Vagina (tissue), 2 donors: Measurements from ENCODE around the gene RPL3. TPM values are rescaled to one million over a fixed set of nuclear protein-coding genes. Genes with fewer than 3 reads are reported as not detected.

Experiments used
- DNase-seq, 2 donors: peaks; one replicate each; pipeline ENCODE4 v3.0.0-alpha.2; 2017; ENCODE audit errors: extremely low spot score in 2 of 2
- H3K27ac ChIP-seq: fragments of 200-600 bp; sonication (generic); one replicate; pipeline ENCODE4 v1.5.1; 2019
- H3K27me3 ChIP-seq: fragments of 200-600 bp; sonication (generic); one replicate; pipeline ENCODE4 v1.5.1; 2019
- H3K36me3 ChIP-seq, 2 donors: fragments of 200-600 bp; sonication (generic); one replicate each; pipeline ENCODE4 v1.5.1; 2017 to 2019
- H3K4me1 ChIP-seq: fragments of 200-600 bp; sonication (generic); one replicate; pipeline ENCODE4 v1.5.1; 2019
- H3K4me3 ChIP-seq, 2 donors: fragments of 200-600 bp; sonication (generic); 1 replicate in 1 of 2; 2 replicates in 1 of 2; pipeline ENCODE4 v1.5.1; 2016 to 2019
- H3K9me3 ChIP-seq: fragments of 200-600 bp; sonication (generic); one replicate; pipeline ENCODE4 v1.5.1; 2019
- CTCF ChIP-seq, 3 experiments: fragments of 450-650 bp in 2 of 3; fragments of 200-600 bp in 1 of 3; sonication (generic) in 1 of 3; IDR thresholded peaks; one replicate each; pipeline ENCODE4 v1.5.1; 2017 to 2019; ENCODE audit warnings: antibody characterized with exemption in 3 of 3, mild to moderate bottlenecking in 2 of 3, moderate library complexity in 2 of 3
- POLR2A ChIP-seq, 2 donors: fragments of 450-650 bp; IDR thresholded peaks; one replicate each; pipeline ENCODE4 v1.6.1; 2017; ENCODE audit warnings: antibody characterized with exemption in 2 of 2, mild to moderate bottlenecking in 2 of 2, moderate library complexity in 2 of 2
- POLR2AphosphoS5 ChIP-seq, 2 donors: sonication (generic); formaldehyde crosslinking; IDR thresholded peaks; one replicate each; pipeline ENCODE4 v1.9.0; 2017; ENCODE audit warnings: antibody characterized with exemption in 2 of 2, mild to moderate bottlenecking in 2 of 2, low read depth in 1 of 2; ENCODE audit not compliant: insufficient read depth in 1 of 2
- intact Hi-C: fragments of 100-400 bp; cut with DNase I; formaldehyde crosslinking; loops from one replicate; pipeline ENCODE4 v1.15.1; 2023
- total RNA-seq: library from RNA; depleted of rRNA; stranded (reverse); fragments of >200 nt; gene quantifications from one replicate; pipeline ENCODE4 v1.2.3, GENCODE V29; 2016

RPL3 gene
- total RNA-seq, 1 donor from 2014 or later, result 2,613 TPM

GRCh38 chr22:39306456-39307361, 12.7 kb downstream of the RPL3 start:
- Histone ChIP-seq H3K4me1 (peaks cover 31% of the 10 kb centered on the region), H3K27me3 (no peaks in the 10 kb centered on the region), H3K4me3 (no peak overlapping the region), H3K36me3 (peaks cover 0 to 3% of the 10 kb centered on the region in 2 donors), H3K9me3 (no peaks in the 10 kb centered on the region), H3K27ac (no peak overlapping the region)
- TF ChIP-seq POLR2A (IDR thresholded peaks at IDR 0.05), result no peak
- TF ChIP-seq CTCF (IDR thresholded peaks at IDR 0.05), result no peak
- no peak for TF ChIP-seq POLR2AphosphoS5 (IDR thresholded peaks at IDR 0.05; ENCODE audit: insufficient read depth in 1 of 2, low read depth in 1 of 2)
- DNase-seq, result no peak
- intact Hi-C loops, result no loop called here

- Histone ChIP-seq H3K4me3 (no peak overlapping the region), H3K4me1 (peaks cover 28% of the 10 kb centered on the region), H3K27ac (no peak overlapping the region), H3K9me3 (no peaks in the 10 kb centered on the region), H3K36me3 (no peaks in the 10 kb centered on the region), H3K27me3 (no peaks in the 10 kb centered on the region)
- intact Hi-C loops, result no loop called here
- TF ChIP-seq CTCF (IDR thresholded peaks at IDR 0.05), result no peak
- TF ChIP-seq POLR2AphosphoS5 (IDR thresholded peaks at IDR 0.05; ENCODE audit: insufficient read depth in 1 of 2, low read depth in 1 of 2), result no peak
- DNase-seq, result no peak
These were observed 15.3 kb downstream of the RPL3 start for GRCh38 chr22:39303892-39304671.

- Histone ChIP-seq H3K4me1 (peaks cover 27% of the 10 kb centered on the region), H3K27me3 (no peaks in the 10 kb centered on the region), H3K4me3 (no peak overlapping the region), H3K27ac (no peak overlapping the region), H3K9me3 (no peaks in the 10 kb centered on the region), H3K36me3 (no peaks in the 10 kb centered on the region)
- no peak for DNase-seq
- intact Hi-C loops, result no loop called here
- TF ChIP-seq CTCF (IDR thresholded peaks at IDR 0.05) (no peak), POLR2AphosphoS5 (IDR thresholded peaks at IDR 0.05; ENCODE audit: insufficient read depth in 1 of 2, low read depth in 1 of 2) (no peak), POLR2A (IDR thresholded peaks at IDR 0.05) (no peak)
These were observed 16.1 kb downstream of the RPL3 start for GRCh38 chr22:39303358-39303757.

GRCh38 chr22:39302431-39302960, 16.9 kb downstream of the RPL3 start:
- no peak overlapping the region for H3K4me3 ChIP-seq
- intact Hi-C loops, result no loop called here
- TF ChIP-seq POLR2A (IDR thresholded peaks at IDR 0.05), result no peak
- no peak for TF ChIP-seq POLR2AphosphoS5 (IDR thresholded peaks at IDR 0.05; ENCODE audit: insufficient read depth in 1 of 2, low read depth in 1 of 2)
- TF ChIP-seq CTCF (IDR thresholded peaks at IDR 0.05), result no peak
- no peaks in the 10 kb centered on the region for H3K27me3 ChIP-seq
- no peak for DNase-seq
- no peak overlapping the region for H3K27ac ChIP-seq
- H3K4me1 ChIP-seq, result peaks cover 33% of the 10 kb centered on the region
- no peaks in the 10 kb centered on the region for H3K9me3 ChIP-seq
- no peaks in the 10 kb centered on the region for H3K36me3 ChIP-seq
